Testis (tissue), 2 donors: Measurements from ENCODE around the gene ZMIZ1.

Source experiments
- POLR2A ChIP-seq: fragments of 450-650 bp; IDR thresholded peaks from one replicate; pipeline ENCODE4 v1.6.1; 2017; ENCODE audit warnings: antibody characterized with exemption, mild to moderate bottlenecking, moderate library complexity
- TF ChIP-seq, protein P1 (sequence below), 3 experiments: fragments of 450-650 bp in 2 of 3; fragments of 200-600 bp in 1 of 3; sonication (generic) in 1 of 3; IDR thresholded peaks; one replicate each; pipeline ENCODE4 v1.5.1; 2016 to 2019; ENCODE audit warnings: antibody characterized with exemption in 3 of 3, mild to moderate bottlenecking in 2 of 3, moderate library complexity in 1 of 3

GRCh38 chr10:79028451-79029010 lies 40.2 kb upstream of the ZMIZ1 start:
- TF ChIP-seq, protein P1, sequence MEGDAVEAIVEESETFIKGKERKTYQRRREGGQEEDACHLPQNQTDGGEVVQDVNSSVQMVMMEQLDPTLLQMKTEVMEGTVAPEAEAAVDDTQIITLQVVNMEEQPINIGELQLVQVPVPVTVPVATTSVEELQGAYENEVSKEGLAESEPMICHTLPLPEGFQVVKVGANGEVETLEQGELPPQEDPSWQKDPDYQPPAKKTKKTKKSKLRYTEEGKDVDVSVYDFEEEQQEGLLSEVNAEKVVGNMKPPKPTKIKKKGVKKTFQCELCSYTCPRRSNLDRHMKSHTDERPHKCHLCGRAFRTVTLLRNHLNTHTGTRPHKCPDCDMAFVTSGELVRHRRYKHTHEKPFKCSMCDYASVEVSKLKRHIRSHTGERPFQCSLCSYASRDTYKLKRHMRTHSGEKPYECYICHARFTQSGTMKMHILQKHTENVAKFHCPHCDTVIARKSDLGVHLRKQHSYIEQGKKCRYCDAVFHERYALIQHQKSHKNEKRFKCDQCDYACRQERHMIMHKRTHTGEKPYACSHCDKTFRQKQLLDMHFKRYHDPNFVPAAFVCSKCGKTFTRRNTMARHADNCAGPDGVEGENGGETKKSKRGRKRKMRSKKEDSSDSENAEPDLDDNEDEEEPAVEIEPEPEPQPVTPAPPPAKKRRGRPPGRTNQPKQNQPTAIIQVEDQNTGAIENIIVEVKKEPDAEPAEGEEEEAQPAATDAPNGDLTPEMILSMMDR (IDR thresholded peaks at IDR 0.05) = no peak
- TF ChIP-seq POLR2A = no peak
